Hippocampal formation (tissue), 2 donors: Measurements from ENCODE around the gene COL18A1.

ENCODE experiments used
- DNase-seq, 2 donors: peaks; one replicate each; lab custom pipeline; 2025; lab: John Stamatoyannopoulos, UW

COL18A1 gene

DNA sequence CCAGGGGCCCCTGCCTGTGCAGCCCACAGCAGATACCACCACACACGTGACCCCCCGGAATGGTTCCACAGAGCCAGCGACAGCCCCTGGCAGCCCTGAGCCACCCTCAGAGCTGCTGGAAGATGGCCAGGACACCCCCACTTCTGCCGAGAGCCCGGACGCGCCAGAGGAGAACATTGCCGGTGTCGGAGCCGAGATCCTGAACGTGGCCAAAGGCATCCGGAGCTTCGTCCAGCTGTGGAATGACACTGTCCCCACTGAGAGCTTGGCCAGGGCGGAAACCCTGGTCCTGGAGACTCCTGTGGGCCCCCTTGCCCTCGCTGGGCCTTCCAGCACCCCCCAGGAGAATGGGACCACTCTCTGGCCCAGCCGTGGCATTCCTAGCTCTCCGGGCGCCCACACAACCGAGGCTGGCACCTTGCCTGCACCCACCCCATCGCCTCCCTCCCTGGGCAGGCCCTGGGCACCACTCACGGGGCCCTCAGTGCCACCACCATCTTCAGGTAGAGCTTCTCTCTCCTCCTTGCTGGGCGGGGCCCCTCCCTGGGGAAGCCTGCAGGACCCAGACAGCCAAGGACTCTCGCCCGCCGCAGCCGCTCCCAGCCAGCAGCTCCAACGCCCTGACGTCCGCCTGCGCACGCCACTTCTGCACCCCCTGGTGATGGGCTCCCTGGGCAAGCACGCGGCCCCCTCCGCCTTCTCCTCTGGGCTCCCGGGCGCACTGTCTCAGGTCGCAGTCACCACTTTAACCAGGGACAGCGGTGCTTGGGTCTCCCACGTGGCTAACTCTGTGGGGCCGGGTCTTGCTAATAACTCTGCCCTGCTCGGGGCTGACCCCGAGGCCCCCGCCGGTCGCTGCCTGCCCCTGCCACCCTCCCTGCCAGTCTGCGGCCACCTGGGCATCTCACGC is 51.0 kb downstream of the COL18A1 start:
- no peak for DNase-seq

GRCh38 chr21:45456584-45457160 is 51.7 kb downstream of the COL18A1 start:
- no peak for DNase-seq

DNA sequence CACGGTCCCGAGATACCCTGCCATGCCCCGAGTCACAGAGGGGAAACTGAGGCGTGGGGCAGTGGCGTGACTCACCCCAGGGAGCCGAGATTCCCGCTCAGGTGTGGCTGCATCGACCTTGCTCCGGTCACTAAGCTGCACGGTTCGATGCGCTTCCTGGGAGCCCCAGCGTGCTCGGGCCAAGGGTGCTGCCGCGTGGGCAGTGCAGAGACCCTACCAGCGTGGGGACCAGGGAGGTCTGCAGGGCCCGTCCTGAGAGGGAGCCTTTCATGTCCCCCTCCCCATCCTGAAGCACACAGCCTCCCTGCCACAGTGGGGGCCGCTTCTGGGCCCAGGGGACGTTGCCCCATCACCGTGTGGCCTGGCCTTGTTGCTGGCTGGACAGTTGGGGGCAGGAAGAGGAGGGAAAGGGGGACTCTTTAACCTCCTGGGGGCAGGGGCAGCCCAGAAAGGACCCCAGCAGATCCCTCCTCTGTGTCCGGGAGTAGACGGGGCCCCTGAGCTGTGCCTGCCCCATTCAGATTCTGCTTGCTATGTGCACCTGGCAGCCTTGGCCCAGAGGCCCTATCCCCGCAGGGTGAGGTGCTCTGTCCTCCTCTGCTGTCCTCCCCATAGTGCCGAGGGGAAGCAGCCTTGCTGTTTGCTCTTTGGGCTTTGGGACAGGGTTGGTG is 52.3 kb downstream of the COL18A1 start:
- DNase-seq, result no peak

GRCh38 chr21:45457832-45458172 is 52.8 kb downstream of the COL18A1 start:
- no peak for DNase-seq

DNA sequence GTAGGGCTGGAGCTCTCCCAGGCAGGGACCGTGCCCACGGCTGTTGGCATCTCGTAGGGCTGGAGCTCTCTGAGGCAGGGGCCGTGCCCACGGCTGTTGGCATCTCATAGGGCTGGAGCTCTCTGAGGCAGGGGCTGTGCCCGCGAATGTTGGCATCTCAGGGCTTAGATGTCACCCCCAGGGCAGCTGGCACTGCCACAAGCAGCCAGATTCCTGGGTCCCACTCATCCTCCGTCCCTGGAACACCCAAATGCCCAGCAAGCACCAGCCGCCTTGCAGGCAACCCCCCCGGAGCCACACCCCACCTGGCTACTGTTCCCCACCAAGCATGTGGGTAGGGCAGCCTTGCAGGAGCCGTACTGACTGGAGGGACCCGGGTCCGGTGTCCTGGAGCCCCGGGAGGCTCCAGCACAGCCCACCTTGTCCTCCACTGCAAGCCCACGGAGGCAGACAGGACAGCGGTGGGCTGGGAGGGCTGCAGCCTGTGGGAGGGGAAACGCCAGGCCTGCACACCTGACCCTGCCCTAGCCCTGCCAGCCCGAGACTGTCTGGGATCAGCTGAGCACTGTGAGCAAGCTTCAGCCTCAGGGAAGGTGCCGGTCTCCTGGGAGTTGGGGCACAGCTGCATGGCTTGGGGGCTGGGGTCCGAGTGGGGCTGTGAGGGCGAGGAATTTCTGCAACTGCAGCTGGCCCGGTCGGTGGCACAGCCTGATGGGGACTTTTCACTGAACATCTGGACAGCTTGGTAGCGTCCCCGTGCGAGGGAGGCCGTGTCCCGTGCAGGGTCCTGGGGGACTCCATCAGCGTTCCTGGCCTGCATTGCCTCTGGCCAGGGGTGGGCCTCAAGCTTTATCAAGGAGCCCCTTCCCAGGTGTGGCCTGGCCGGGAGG is 53.6 kb downstream of the COL18A1 start:
- DNase-seq, result no peak

DNA sequence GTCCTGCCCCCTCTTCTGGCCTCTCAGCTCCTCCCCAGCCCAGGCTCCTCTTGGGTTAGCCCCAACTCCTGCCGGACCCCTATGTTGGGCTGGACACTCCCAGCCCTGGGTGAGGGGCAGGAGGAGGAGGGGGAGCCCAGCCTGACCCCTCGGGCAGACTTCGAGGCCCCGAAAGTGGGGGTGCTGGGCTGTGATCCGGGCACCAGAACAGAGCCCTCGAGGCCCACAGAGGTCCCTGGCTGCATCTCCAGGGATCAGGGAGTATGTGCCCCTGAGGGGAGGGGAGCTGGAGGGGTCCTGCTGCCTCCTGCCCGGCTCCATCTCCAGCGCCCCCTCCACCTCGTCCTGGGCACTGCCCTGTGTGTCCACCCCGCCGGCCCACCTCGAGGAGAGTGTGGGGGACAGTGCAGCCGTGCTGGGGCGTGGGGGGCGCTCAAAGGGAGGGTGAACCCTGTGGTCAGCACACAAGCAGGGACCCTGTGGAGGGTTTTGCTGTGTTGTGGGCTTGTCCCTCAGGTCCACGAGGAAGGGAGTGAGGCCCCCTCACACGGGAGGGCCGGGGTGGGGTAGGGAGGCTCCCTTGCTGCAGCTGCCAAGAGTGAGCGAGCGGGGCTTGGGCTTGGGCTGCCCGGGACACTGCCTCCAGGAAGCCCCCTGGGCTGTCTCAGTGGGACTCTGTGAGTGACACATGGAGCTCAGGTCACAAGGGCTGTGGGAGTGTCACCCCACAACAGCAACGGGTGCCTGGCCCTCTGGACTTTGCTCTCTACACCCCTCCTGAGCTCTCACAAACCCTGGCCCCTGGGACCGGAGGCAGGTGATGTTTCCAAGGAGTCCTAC is 54.4 kb downstream of the COL18A1 start:
- no peak for DNase-seq

GRCh38 chr21:45460011-45460565 is 55.1 kb downstream of the COL18A1 start:
- DNase-seq, result no peak

DNA sequence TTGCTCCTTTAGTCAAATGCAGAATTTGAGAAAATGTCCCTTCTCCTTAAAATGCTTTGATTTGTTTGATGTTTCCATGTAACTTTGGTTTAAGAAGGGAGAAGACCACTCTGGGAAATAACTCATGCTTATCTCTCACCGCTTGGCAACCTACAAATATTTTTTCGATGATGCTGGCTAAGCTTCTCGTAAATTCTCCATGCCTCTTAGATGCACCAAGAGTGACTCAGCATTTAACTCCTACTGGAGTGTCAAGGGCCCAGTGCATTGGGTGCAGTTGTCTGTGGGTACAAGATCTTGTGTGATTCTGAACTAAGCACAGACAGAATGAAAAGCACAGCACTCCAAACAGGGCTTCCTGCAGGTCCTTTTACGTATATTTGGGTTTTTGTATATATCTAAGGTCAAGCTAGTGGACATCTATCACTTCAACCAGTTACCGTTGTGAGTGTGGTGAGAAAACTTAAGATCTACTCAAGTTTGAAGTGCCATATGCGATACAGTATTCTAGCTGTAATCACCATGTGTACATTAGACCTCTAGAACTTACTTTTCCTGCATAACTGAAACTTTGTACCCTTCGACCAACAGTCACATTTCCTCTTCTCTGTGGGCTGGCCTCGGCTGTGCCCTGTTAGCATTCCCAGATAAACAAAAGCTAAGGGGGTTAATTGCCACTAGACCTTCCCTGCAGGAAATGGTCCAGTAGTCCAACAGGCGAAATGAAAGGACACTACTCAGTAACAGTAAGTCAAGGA is 55.8 kb downstream of the COL18A1 start:
- DNase-seq, result no peak

GRCh38 chr21:45461369-45461750 is 56.4 kb downstream of the COL18A1 start:
- DNase-seq, result no peak

- no peak for DNase-seq
Observed at GRCh38 chr21:45461806-45462341, 56.9 kb downstream of the COL18A1 start.

DNA sequence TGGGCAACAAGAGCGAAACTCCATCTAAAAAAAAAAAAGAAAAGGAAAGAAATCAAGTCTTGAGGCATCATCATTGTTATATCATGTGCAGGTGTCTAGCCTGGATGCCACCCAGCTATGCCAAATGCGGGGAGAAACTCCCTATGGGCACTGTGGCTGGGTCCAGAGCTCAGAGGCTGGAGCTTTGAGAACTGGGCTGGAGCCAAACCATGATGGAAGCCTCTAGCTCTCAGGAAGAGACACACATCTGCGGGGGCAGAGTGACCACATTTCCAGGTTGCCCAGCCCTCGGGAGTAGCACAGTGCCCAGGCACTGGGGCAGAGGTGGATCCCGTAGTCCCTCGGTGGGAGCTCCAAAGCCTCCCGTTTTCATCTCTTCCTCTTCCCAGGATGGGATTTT is 58.9 kb downstream of the COL18A1 start:
- no peak for DNase-seq

GRCh38 chr21:45464309-45464708 is 59.3 kb downstream of the COL18A1 start:
- no peak for DNase-seq

GRCh38 chr21:45465105-45465504 is 60.1 kb downstream of the COL18A1 start:
- no peak for DNase-seq

DNA sequence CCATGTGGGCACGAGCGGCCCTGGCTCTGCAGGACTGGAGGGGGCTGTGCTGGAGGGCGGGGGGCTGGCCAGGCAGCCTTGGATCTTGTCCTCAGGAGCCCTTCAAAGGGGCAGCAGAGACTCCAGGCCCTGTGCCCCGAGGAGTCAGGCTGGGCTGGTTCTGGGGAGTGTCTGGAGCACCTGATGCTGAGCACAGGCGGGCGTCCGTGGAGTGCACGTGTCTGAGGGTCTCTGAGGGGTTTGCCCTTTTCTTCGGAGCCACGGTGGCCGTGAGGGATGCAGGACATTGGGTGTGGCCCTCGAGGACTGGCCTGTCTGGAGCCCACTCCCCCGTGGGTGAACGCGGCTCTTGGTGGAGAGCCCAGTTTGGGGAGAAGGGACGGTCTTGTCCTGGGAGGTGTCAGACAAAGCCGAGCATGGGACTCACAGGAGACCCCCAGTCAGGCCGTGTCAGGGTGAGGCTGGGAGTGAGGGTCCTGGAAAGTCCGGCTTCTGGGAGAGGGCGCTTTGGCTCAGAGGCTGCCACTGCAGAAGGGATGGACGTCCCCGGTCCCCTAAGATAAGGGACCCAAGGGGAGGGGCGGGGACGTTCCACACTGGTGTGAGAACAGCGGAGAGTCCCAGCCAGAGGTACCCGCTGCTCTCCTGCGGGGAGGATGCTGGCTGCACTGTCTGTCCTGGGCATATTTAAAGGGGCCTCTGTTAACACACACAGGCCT is 60.8 kb downstream of the COL18A1 start:
- no peak for DNase-seq

- peak in 1 of 2 donors; percentile 6 for DNase-seq
Observed at GRCh38 chr21:45466330-45467220, 61.6 kb downstream of the COL18A1 start.

DNA sequence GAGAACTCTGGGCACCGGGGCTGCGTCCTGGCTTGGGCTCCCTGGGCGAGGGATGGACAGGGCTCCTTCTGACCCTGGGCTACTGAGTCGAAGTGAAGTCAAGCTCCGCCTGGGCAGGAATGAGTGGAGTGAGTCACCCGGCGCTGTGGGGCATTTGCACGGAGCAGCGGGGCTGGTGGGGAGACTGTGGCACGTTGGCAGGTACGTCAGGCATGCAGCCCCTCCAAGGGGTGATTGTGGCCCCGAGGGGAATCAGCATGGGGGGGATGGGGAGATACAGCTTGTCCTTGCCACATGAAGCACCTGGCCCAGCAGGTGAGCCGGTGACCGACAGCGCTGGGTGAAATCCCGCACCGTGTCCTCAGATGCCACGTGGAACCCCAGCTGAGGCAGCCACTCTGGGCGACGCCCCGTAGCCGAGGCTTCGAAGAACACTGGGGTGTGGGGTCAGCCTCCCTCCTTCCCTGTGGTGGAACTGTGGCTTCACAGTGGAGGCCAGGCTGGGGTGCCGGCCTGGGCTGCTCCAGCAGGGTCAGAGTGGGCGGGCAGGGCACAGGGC is 62.3 kb downstream of the COL18A1 start:
- no peak for DNase-seq

DNA sequence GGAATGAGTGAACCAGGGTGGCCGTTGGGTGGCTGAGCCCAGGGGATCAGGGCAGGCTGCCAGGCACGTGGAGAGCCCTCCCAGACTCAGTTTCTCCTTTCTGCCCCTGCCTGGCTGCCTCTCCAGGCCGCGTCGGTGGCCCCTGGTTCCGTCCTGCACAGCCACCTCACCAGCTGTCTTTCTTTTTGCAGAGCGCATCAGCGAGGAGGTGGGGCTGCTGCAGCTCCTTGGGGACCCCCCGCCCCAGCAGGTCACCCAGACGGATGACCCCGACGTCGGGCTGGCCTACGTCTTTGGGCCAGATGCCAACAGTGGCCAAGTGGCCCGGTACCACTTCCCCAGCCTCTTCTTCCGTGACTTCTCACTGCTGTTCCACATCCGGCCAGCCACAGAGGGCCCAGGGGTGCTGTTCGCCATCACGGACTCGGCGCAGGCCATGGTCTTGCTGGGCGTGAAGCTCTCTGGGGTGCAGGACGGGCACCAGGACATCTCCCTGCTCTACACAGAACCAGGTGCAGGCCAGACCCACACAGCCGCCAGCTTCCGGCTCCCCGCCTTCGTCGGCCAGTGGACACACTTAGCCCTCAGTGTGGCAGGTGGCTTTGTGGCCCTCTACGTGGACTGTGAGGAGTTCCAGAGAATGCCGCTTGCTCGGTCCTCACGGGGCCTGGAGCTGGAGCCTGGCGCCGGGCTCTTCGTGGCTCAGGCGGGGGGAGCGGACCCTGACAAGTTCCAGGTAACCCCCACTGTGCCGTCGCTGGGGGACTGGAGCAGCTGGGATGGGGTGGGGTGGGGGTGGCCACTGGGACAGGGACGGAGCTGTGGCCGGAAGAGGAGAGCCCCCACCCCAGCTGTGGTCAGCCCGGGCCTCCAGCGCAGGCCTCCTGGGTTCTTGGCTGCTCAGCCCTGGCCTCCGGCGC is 63.3 kb downstream of the COL18A1 start:
- DNase-seq, result no peak
